H1 (cell line): ENCODE data around the gene NFATC4. TPM values are rescaled to one million over a fixed set of nuclear protein-coding genes. Genes with fewer than 3 reads are reported as not detected.

Experiments
- CHD7 ChIP-seq: fragments of 300-600 bp; sonication (generic); IDR thresholded peaks from 2 replicates; pipeline ENCODE4 v1.7.1; 2012; ENCODE audit warnings: low read length, moderate library complexity, mild to moderate bottlenecking, inconsistent platforms; ENCODE audit not compliant: insufficient replicate concordance
- TEAD4 ChIP-seq: IDR thresholded peaks from 2 replicates; pipeline ENCODE4 v1.6.1; 2012; ENCODE audit warnings: low read depth, low read length, inconsistent platforms, mixed read lengths
- polyA plus RNA-seq, 7 experiments: library from polyadenylated mRNA; depleted of rRNA in 3 of 7; stranded (reverse) in 5 of 7; unstranded in 2 of 7; fragments of >200 nt in 5 of 7; fragments of 200-250 nt in 2 of 7; gene quantifications; 1 replicate in 5 of 7; 2 replicates in 1 of 7; 4 replicates in 1 of 7; pipeline versions ENCODE4 v1.2.1 to v1.2.3, GENCODE V29; 2011 to 2013; ENCODE audit warnings: missing spikeins in 2 of 7, mixed read lengths in 2 of 7
- total RNA-seq: library from RNA; stranded (reverse); fragmentation: NEBNext Ultra II Directional; extraction: Animal tissue kit (Norgen Biotek cat#: 25700); gene quantifications from 2 replicates; pipeline ENCODE4 v1.2.1, GENCODE V29; 2021

NFATC4 gene
- total and polyA plus RNA-seq, 2 of the 8 experiments (the other 6 are each of a cell fraction or from before 2014, with no cell fraction given): 47.3 to 50.3 TPM

DNA sequence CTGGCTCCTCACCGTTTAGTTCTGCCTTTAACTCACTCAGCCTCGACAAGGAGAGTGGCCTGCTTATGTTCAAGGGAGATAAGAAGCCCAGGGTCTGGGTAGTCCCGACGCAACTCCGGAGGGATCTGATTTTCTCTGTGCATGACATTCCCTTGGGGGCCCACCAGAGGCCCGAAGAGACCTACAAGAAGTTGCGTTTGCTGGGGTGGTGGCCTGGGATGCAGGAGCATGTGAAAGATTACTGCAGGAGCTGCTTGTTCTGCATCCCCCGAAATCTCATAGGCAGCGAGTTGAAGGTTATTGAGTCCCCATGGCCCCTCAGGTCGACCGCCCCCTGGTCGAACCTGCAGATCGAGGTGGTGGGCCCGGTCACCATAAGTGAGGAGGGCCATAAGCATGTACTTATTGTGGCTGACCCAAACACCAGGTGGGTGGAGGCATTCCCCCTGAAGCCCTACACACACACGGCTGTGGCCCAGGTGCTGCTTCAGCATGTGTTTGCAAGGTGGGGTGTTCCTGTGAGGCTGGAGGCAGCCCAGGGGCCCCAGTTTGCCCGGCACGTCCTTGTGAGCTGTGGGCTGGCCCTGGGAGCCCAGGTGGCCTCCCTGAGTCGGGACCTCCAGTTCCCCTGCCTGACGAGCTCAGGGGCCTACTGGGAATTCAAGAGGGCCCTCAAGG, 48.4 kb downstream of the NFATC4 start (continued):
- TF ChIP-seq CHD7 (no peak), TEAD4 (no peak)
